OCI-LY7 (cell line): ENCODE results near the gene MIOS. TPM values are rescaled to one million over a fixed set of nuclear protein-coding genes. Genes with fewer than 3 reads are reported as not detected.
A peak's percentile ranks its signal among the peaks of the same experiment; 100 is the strongest.

Experiments used
- BruUV-seq: library from RNA; stranded (reverse); fragments of 400-500 nt; replicated peaks from 2 replicates; lab custom pipeline; 2021; lab: Mats Ljungman, UMichigan
- CTCF ChIA-PET: fragments of 300-600 bp; sonication (Branson Sonifier 250); formaldehyde crosslinking; loops from one replicate; lab custom pipeline; 2022; ENCODE audit warnings: antibody characterized with exemption; ENCODE audit not compliant: unreplicated experiment; lab: Charles Lee
- POLR2A ChIA-PET: fragments of 300-600 bp; sonication (Branson Sonifier 250); formaldehyde crosslinking; loops from one replicate; lab custom pipeline; 2022; ENCODE audit warnings: antibody characterized with exemption; lab: Charles Lee
- DNase-seq: peaks from one replicate; pipeline ENCODE4 v3.0.0-alpha.2; 2015; ENCODE audit warnings: low spot score
- H2AFZ ChIP-seq: fragments of 200-600 bp; sonication (generic), shearing (Covaris generic); 2 replicates; pipeline ENCODE4 v1.6.1; 2014; ENCODE audit warnings: mild to moderate bottlenecking, antibody characterized with exemption, low read length, moderate library complexity
- H3K27ac ChIP-seq: fragments of 200-600 bp; sonication (generic); 2 replicates; pipeline ENCODE4 v1.5.1; 2014; ENCODE audit warnings: mixed run types, low read depth, mild to moderate bottlenecking, moderate library complexity, low read length, inconsistent platforms; ENCODE audit not compliant: poor library complexity, severe bottlenecking
- H3K36me3 ChIP-seq: fragments of 200-600 bp; sonication (generic); 2 replicates; pipeline ENCODE4 v1.6.1; 2014; ENCODE audit warnings: mild to moderate bottlenecking, antibody characterized with exemption, low read length, moderate library complexity, mixed read lengths; ENCODE audit not compliant: insufficient read depth
- H3K4me1 ChIP-seq: fragments of 200-600 bp; sonication (generic); 2 replicates; pipeline ENCODE4 v1.5.1; 2014; ENCODE audit warnings: mild to moderate bottlenecking, low read length; ENCODE audit not compliant: insufficient read depth, poor library complexity, severe bottlenecking
- H3K4me2 ChIP-seq: fragments of 200-600 bp; sonication (generic); 2 replicates; pipeline ENCODE4 v1.6.1; 2014; ENCODE audit warnings: mild to moderate bottlenecking, low read length
- H3K4me3 ChIP-seq: fragments of 200-600 bp; sonication (generic); 2 replicates; pipeline ENCODE4 v1.5.1; 2014; ENCODE audit warnings: mild to moderate bottlenecking, low read depth, low read length; ENCODE audit not compliant: poor library complexity, severe bottlenecking
- H3K79me2 ChIP-seq: fragments of 200-600 bp; sonication (generic); 2 replicates; pipeline ENCODE4 v1.6.1; 2016; ENCODE audit warnings: low read depth, mild to moderate bottlenecking, low read length, moderate library complexity, mixed read lengths; ENCODE audit not compliant: insufficient read depth
- H3K9me2 ChIP-seq: fragments of 200-600 bp; sonication (generic); 2 replicates; pipeline ENCODE4 v1.6.1; 2016; ENCODE audit warnings: mild to moderate bottlenecking, low read length, mixed read lengths; ENCODE audit not compliant: insufficient read depth
- H3K9me3 ChIP-seq: fragments of 200-600 bp; sonication (generic); 2 replicates; pipeline ENCODE4 v1.6.1; 2014; ENCODE audit warnings: mild to moderate bottlenecking, mixed run types, low read length, mixed read lengths
- H4K20me1 ChIP-seq: fragments of 200-600 bp; sonication (generic); 2 replicates; pipeline ENCODE4 v1.6.1; 2014; ENCODE audit warnings: mild to moderate bottlenecking, antibody characterized with exemption, low read length, moderate library complexity, mixed read lengths; ENCODE audit not compliant: insufficient read depth
- EZH2phosphoT487 ChIP-seq: fragments of 200-600 bp; sonication (generic); IDR thresholded peaks from 2 replicates; pipeline ENCODE4 v1.6.1; 2018; ENCODE audit warnings: low read depth, borderline replicate concordance, mild to moderate bottlenecking, mixed run types, antibody characterized with exemption, low read length, moderate library complexity, mixed read lengths
- intact Hi-C: fragments of 100-400 bp; cut with micrococcal nuclease; formaldehyde crosslinking; loops from one replicate; pipeline ENCODE4 v1.10.0; 2022; ENCODE audit not compliant: unreplicated experiment
- total RNA-seq, 2 experiments: library from RNA; depleted of rRNA in 1 of 2; stranded (reverse); fragments of >200 nt in 1 of 2; shearing (Covaris generic) in 1 of 2; gene quantifications; 2 replicates each; pipeline ENCODE4 v1.2.3, GENCODE V29; 2014 to 2022
- TF ChIP-seq, protein P1 (sequence below): fragments of 200-600 bp; sonication (generic); conservative IDR thresholded peaks from 2 replicates; pipeline ENCODE4 v1.5.1; 2014; ENCODE audit warnings: mild to moderate bottlenecking, antibody characterized with exemption, low read length, moderate library complexity, mixed read lengths

MIOS gene
- total RNA-seq, 2 experiments from 2014 or later, result 24.9 to 25.8 TPM

DNA sequence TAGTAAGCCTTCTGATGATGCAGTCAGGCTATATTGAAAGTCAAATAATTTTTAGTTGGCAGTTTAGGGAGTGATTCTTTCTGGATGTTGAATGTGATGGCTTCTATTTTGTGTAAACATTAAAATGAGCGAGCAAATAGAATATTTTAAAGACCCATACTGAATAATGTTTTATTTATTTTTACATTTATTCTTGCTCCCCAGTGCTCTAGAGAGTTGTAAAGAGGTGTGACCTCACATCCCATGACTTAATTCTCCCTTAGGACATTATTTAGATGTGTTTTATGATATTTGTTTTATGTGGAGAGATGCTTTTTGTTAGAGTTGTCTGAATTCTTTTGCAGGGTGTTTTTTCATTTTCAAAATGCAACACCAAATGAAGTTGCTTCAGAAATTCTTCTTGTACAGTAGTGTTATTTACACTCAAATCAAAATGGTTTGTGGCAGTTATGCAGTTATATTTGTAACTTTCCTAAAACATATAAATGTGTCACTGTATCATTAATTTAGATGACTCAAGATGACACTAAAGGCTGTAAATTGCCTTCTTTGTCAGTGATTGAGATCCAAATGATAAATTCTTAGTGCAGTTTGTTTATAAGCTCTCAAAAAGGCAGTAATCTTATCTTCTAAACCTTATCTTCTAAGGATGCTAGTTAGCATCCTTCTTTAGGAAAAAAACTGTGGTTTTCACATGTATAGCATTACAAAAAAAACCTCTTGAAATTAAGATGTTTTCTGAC is 86.3 kb downstream of the MIOS start:
- Histone ChIP-seq H3K9me2 (no peaks in the 10 kb centered on the region), H2AFZ (no peak overlapping the region), H4K20me1 (no peaks in the 10 kb centered on the region), H3K79me2 (no peaks in the 10 kb centered on the region; the same call in 1 of the 2 replicates), H3K36me3 (no peaks in the 10 kb centered on the region), H3K4me1 (no peaks in the 10 kb centered on the region), H3K9me3 (no peaks in the 10 kb centered on the region), H3K27ac (no peak overlapping the region), H3K4me2 (no peak overlapping the region), H3K4me3 (no peak overlapping the region)
- no peak for TF ChIP-seq EZH2phosphoT487
- TF ChIP-seq, protein P1, sequence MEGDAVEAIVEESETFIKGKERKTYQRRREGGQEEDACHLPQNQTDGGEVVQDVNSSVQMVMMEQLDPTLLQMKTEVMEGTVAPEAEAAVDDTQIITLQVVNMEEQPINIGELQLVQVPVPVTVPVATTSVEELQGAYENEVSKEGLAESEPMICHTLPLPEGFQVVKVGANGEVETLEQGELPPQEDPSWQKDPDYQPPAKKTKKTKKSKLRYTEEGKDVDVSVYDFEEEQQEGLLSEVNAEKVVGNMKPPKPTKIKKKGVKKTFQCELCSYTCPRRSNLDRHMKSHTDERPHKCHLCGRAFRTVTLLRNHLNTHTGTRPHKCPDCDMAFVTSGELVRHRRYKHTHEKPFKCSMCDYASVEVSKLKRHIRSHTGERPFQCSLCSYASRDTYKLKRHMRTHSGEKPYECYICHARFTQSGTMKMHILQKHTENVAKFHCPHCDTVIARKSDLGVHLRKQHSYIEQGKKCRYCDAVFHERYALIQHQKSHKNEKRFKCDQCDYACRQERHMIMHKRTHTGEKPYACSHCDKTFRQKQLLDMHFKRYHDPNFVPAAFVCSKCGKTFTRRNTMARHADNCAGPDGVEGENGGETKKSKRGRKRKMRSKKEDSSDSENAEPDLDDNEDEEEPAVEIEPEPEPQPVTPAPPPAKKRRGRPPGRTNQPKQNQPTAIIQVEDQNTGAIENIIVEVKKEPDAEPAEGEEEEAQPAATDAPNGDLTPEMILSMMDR, result no peak
- CTCF ChIA-PET, result no interaction called here
- POLR2A ChIA-PET, result interaction anchor here (0.5 to 0.6 kb wide), 2 partner anchors 333 to 513 kb away, joined by 3 read pairs; no protein-coding TSS in a partner anchor
- no peak for DNase-seq
- intact Hi-C loops, result no loop called here
- no TSS peak for BruUV-seq

DNA sequence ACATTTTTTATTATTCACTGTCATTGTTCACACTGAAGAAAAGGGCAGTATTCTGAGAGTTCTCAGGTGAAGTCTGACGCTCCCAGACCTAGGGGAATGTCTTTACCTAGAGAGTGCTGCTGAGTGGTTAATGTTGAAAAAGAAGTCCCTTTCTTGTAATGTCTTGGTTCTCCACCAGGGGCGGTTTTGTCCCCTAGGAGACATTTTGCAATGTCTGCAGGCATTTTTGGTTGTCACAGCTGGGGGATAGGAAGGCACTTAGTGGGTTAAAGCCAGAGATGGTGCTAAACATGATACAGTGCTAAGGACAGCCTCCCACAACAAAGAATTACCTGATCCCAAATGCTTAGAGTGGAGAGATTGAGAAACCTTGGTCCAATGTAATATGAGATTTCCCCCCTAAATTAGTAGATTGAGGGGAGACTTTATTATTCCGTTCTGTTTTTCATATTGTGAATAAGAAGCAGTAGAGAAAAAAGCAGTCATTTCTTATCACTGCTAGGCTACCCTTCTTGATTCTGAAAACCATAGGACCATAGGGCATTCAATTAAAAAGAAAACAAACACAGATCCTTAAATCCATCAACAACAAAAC is 87.0 kb downstream of the MIOS start:
- Histone ChIP-seq H2AFZ (no peak overlapping the region), H3K9me2 (no peaks in the 10 kb centered on the region), H3K79me2 (no peaks in the 10 kb centered on the region; the same call in 1 of the 2 replicates), H3K27ac (no peak overlapping the region), H3K36me3 (no peaks in the 10 kb centered on the region), H3K4me1 (no peaks in the 10 kb centered on the region), H3K4me2 (no peak overlapping the region), H3K9me3 (no peaks in the 10 kb centered on the region), H4K20me1 (no peaks in the 10 kb centered on the region), H3K4me3 (no peak overlapping the region)
- intact Hi-C loops, result no loop called here
- no TSS peak for BruUV-seq
- DNase-seq, result peak; percentile 57
- TF ChIP-seq EZH2phosphoT487, result no peak
- TF ChIP-seq, protein P1, result peak; percentile 82
- ChIA-PET POLR2A (interaction anchor here (0.6 kb wide), 1 partner anchor 334 kb away, joined by 3 read pairs; no protein-coding TSS in a partner anchor), CTCF (no interaction called here)
